HG03025 (cell line): ENCODE data around the gene FUT3.

Experiments used
- ATAC-seq: cut with Tn5 transposase; IDR thresholded peaks from one replicate; pipeline ENCODE4 v1.9.1; 2021; ENCODE audit warnings: mild to moderate bottlenecking, moderate library complexity; ENCODE audit not compliant: unreplicated experiment, low FRiP score

FUT3 gene

DNA sequence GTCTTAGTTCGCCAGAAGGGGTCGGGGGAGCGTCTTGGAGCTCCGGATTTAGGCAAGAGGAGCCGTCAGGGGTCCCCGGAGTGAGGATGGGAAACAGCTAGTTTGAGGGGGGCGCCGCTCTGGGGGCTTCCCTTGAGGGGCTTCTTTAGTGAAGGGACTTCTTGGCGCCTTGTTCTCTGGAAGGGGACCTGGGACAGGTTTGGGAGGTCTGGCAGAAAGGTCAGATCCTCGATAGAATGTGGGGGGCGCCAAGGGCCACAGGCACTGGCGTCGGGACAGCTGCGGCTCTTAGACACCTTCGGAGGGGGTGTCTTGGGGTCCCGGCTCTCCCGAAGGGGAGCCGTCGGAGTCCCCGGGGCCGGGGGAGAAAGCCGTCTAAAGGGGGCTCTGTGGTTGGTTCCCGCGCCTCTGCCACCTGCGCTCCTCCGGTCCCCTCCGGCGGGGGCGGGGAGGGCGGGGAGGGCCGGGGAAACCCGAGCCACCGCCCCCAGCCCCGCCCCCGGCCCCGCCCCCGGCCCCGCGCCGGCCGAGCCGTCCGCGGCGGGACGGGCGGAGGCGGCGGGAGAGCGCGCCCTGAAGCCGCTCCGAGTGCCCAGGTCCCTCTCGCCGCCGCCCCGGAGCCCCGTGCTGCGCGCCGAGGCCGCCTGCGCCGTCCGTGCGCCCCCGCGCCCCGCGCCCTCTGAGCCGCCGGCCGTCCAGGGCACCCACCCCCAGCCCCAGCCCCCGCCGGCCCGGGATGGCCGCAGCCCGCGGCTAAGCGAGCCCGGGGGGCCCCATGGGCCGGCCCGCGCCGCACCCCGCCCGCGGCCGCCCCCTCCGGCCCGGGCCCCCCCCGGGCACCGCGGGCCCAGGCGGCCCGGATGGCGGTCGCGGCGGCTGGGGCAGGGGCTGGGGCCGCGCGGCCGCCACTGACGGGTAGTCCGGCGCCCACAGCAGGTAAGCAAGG, 46.5 kb downstream of the FUT3 start, which contains the start of gene NRTN:
Gene NRTN, plus strand, starts transcription at position 552 of the 946 bp plus-strand sequence. CDS start 19,099 bp downstream, outside the sequence.
- no peak for ATAC-seq

DNA sequence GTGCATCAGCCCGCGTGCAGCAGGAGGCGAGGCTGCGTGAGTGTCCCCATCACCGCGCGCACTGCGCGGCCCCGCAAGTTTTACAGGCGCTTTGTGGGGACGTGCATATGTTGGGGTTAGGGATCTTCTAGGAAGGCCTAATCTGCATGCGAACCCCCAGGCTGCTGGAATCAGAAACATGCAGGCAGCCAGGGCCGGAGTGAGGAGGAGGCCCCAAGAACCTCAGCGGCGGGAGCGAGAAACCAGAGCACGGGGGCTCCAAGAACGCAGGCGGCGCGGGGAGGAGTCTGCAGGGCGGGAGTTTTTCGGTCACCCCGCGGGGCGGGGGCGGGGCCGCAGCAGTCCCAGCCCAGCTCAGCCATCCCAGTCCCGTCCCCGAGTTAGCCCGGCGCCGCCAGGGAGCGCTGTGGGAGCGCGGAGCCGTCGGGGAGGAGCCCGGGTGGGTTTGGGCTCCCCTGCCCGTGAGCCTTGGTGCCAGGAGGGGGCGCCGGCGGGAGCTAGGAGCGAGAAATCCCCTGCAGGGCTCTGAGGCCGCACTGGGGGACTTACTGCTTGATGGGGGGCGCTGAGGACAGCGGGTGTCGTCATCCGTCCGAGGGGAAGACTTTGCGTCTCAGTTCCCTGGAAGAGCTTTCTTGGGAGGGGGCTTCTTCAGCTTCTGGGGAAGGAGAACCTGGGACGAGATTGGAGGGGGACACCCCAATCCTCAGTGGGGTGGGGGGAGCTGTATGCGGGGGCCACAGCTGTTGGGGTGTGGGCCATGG, 47.3 kb downstream of the FUT3 start:
- no peak for ATAC-seq

DNA sequence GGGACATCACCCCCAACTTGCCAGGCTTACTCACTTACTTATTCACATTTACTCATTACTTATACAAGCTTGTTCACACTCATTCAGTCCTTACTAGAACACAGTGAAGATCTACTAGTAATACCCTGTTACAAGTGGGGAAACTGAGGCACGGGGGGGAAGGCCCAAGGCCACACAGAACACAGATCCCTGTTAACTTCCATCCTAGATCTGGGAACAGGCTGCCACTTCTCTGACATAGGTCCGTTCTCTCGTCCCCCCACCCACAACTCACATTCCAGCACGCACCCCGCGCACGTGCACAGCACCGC, 47.9 kb downstream of the FUT3 start:
- ATAC-seq = no peak

DNA sequence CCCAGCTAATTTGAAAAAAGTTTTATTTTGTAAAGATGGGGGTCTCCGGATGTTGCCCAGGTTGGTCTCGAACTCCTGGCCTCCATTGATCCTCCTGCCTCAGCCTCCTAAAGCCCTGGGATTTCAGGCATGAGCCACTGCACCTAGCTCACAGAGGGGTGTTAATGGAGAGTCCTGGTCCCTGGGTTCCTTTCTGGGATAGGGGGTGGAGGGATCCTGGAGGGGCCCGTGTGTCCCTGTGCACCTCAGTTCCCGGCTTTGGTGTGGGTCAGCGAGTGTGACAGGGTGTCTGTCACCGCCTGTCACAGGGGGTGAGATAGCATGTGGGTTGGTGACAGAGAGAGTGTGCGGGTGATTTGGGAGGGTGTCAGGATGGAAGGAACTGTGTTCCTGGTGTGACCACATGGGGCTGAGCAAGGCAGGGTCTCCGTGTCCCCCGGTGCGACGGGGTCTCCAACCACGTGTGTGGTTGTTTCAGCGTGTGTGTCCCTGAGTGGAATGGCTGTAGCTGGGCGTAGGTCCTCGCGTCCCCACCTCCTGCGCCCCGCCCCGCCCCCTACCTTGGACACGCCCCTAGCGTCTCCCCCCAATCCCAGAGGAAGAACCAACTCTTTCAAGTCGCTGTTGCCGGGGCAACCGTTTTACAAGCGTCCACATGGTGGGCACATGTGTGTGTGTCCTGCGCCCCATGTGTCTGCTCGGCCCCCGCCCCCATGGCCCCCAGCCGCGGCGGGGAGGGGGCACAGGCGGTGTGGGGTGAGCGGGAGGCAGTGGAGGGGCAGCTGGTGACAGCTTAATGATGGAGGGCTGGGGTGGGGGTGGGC, 49.2 kb downstream of the FUT3 start:
- ATAC-seq = no peak

DNA sequence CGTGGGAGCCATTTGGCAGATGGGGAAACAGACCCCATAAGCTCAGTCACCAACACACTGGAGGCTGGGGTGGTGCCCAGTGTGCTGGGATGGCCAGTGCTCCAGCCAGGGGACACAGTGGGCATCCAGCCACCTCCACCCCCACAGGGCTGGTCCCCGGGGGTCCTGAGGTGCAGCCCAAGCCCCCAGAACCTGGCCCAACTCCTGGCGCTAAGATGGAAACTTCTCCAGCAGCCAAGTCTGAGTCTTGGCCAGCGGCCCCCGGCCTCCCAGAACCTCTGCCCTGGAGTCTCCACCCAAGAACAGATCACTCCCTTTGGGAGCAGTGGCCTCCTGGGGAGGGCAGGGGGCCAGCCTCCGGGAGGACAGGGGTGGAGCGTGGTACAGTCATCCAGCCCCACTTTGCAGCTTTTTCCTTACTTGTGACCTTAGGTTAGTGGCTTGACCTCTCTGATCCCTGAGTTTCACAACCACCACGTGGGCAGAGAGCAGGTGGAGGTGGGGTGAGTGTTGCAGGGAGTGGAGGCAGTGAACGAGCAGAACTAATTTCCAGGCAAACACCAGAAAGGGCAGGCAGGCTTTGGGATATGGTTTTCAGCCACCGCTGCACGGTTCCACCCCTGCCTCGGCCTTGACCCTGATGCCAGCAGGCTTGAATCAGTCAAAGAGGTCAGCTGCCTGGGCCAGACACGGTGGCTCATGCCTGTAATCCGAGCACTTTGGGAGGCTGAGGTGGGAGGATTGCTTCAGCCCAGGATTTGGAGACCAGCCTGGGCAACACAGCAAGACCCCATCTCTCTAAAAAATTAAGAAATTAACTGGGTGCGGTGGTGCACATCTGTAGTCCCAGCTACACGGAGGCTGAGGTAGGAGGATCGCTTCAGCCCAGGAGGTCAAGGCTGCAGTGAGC, 50.6 kb downstream of the FUT3 start:
- no peak for ATAC-seq

DNA sequence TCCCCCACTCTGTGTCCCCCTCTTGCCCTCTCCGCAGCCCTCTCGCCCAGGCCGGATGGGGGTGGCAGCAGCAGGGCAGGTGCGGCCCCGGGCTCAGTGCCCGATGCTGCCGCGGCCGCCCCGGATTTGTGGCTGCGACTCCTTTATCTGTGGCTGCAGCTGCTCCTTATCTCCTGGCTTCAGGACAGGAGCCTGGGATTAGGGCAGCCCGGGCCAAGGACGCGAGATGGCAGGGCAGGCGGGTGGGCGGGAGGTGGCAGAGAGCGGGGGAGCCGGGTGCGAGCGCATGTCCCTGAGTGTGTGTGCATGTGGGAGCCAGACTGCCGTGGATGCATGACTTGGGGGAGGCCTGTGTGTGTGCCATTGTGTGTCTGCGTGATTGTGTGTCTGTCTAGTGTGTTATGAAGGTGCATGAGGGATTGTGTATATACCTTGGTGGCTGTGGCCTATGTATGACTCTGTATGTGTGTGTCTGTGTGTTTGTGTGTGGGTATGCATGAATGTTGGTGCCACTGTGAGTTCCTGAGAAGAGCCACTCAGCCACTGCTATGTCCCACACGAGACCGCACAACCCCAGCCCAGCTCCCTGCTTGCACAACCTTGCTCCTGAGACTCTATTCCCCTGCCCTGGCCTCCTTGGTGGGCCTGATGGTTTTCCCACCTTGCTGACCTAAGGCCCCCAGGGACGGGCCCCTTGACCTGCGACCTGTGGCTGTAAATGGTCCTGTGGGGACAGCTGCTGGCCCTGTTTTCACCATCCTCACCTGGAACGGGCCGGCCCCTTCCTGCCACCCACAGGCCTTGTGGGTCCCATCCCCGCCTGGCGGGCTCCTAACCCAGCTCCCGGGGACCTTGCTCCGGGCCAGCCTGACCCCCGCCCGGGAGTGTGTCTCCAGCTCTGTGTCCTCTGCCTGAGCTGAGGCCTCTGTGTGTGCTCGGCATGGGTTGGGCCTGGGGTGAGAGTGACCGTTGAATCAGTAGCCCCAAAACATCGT, 51.7 kb downstream of the FUT3 start:
- no peak for ATAC-seq

DNA sequence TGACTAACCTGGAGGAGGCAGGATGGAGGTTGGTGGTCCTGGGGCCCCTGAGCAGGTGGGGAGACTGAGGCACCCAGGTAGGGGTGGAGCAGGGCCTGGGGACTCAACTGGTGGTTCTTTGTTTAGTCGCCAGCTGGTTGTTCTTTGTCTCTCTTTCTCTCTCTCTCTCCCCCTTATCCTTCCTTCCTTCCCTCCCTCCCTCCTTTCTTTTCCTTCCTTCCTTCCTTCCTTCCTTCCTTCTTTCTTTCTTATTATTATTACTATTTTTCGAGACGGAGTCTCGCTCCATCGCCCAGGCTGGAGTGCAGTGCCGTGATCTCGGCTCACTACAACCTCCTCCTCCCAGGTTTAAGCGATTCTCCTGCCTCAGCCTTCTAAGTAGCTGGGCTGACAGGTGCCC, 53.0 kb downstream of the FUT3 start:
- ATAC-seq = no peak

DNA sequence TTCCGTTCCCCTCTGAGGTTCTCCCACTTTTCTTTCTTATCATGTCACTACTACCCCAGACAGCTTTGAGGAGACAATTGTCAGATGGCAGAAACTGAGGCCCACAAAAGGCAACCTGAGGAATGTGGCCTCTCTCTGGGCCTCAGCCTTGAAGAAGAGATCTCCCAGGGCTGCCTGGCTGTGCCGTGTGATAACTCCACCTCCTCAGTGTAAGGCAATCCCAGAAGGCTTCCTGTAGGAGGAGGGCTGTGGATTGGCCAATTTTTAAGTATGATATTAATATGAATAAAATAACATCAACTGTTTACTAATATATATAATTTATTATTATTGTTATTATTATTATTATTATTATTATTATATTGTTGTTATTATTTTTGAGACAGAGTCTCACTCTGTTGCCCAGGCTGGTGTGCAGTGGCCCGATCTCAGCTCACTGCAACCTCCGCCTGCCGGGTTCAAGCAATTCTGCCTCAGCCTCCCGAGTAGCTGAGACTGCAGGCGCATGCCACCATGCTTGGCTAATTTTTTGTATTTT, 55.8 kb downstream of the FUT3 start:
- no peak for ATAC-seq

DNA sequence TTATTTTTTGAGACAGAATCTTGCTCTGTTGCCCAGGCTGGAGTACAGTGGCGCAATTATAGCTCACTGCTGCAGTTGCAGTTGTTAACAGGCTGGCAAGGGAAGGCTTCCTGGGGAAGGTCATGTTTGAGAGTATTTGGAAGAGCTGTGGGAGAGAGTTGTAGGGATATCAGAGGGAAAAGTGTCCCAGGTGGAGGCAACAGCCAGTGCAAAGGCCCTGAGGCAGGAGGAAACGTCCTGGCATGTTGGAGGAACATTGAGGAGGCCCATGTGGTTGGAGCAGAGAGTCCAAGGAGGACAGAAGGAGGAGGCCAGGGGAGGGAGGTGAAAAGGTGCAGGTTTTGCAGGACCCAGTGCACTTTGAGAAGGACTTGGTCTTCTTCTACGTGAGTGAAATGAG, 58.1 kb downstream of the FUT3 start:
- ATAC-seq = no peak
